ENCODE data around the gene MLLT6. TPM values are rescaled to one million over a fixed set of nuclear protein-coding genes. Genes with fewer than 3 reads are reported as not detected.

MLLT6 gene
- total and polyA plus RNA-seq, 2 of the 13 experiments (the other 11 are each of a cell fraction or from before 2014, with no cell fraction given) = 50.7 to 69.5 TPM

DNA sequence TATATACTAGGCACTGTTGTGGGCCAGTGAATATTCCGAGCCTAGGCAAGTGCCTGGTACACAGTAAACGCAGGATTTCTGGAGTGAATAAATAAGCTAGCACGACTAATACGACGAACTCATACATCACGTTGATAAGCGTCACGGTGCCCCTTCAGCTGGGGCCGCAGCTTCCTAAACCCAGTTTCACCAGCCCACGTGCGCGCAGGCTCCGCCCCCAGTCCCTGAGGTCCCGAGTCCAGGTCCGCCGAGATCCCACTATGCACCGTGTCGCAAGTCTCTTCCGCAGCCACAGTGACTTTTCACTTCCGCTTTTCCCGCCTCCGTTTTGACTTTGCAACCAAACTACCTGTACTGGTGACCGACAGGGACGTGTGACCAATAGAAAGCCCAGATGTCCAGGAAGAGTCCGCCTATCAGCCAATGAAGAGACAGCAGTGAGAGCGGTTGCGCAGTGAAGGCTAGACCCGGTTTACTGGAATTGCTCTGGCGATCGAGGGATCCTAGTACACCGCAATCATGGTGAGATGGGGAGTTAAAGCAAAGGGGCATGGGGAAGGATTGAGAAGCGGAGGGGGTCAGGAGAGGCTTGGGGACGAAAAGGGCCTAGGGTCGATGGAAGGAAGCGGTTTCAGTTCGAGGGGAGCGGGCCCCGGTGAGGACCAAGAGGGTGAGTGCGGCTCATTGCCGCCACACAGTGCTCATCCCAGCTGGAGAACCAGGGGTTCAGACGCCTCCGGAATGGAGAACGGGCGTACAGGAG, 47.4 kb downstream of the MLLT6 start, which contains the start of gene PSMB3 (continued):
- TF ChIP-seq, protein P1, sequence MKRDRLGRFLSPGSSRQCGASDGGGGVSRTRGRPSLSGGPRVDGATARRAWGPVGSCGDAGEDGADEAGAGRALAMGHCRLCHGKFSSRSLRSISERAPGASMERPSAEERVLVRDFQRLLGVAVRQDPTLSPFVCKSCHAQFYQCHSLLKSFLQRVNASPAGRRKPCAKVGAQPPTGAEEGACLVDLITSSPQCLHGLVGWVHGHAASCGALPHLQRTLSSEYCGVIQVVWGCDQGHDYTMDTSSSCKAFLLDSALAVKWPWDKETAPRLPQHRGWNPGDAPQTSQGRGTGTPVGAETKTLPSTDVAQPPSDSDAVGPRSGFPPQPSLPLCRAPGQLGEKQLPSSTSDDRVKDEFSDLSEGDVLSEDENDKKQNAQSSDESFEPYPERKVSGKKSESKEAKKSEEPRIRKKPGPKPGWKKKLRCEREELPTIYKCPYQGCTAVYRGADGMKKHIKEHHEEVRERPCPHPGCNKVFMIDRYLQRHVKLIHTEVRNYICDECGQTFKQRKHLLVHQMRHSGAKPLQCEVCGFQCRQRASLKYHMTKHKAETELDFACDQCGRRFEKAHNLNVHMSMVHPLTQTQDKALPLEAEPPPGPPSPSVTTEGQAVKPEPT (CRISPR knock-in tag; IDR thresholded peaks at IDR 0.05; ENCODE audit: low read depth) = peak; percentile 85; the same call in 1 of the 2 replicates
- TF ChIP-seq NRL (CRISPR knock-in tag; IDR thresholded peaks at IDR 0.05; ENCODE audit: borderline replicate concordance) (no peak), HOXA5 (CRISPR knock-in tag; IDR thresholded peaks at IDR 0.05) (no peak; the same call in 1 of the 2 replicates), RBFOX2 (IDR thresholded peaks at IDR 0.05; ENCODE audit: low read depth, low read length) (peak; percentile 53; the same call in 1 of the 2 replicates), KMT2B (CRISPR knock-in tag; IDR thresholded peaks at IDR 0.05) (peak; percentile 95), ZNF546 (CRISPR knock-in tag; conservative IDR thresholded peaks at IDR 0.05) (no peak; the same call in 1 of the 2 replicates), DR1 (CRISPR knock-in tag; IDR thresholded peaks at IDR 0.05) (peak; percentile 85), SATB2 (CRISPR knock-in tag; IDR thresholded peaks at IDR 0.05) (no peak), ZNF780A (CRISPR knock-in tag; IDR thresholded peaks at IDR 0.05) (no peak)
- TF ChIP-seq, protein P2, sequence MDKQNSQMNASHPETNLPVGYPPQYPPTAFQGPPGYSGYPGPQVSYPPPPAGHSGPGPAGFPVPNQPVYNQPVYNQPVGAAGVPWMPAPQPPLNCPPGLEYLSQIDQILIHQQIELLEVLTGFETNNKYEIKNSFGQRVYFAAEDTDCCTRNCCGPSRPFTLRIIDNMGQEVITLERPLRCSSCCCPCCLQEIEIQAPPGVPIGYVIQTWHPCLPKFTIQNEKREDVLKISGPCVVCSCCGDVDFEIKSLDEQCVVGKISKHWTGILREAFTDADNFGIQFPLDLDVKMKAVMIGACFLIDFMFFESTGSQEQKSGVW (CRISPR knock-in tag; IDR thresholded peaks at IDR 0.05; ENCODE audit: borderline replicate concordance) = no peak
- TF ChIP-seq, protein P3, sequence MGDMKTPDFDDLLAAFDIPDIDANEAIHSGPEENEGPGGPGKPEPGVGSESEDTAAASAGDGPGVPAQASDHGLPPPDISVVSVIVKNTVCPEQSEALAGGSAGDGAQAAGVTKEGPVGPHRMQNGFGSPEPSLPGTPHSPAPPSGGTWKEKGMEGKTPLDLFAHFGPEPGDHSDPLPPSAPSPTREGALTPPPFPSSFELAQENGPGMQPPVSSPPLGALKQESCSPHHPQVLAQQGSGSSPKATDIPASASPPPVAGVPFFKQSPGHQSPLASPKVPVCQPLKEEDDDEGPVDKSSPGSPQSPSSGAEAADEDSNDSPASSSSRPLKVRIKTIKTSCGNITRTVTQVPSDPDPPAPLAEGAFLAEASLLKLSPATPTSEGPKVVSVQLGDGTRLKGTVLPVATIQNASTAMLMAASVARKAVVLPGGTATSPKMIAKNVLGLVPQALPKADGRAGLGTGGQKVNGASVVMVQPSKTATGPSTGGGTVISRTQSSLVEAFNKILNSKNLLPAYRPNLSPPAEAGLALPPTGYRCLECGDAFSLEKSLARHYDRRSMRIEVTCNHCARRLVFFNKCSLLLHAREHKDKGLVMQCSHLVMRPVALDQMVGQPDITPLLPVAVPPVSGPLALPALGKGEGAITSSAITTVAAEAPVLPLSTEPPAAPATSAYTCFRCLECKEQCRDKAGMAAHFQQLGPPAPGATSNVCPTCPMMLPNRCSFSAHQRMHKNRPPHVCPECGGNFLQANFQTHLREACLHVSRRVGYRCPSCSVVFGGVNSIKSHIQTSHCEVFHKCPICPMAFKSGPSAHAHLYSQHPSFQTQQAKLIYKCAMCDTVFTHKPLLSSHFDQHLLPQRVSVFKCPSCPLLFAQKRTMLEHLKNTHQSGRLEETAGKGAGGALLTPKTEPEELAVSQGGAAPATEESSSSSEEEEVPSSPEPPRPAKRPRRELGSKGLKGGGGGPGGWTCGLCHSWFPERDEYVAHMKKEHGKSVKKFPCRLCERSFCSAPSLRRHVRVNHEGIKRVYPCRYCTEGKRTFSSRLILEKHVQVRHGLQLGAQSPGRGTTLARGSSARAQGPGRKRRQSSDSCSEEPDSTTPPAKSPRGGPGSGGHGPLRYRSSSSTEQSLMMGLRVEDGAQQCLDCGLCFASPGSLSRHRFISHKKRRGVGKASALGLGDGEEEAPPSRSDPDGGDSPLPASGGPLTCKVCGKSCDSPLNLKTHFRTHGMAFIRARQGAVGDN (CRISPR knock-in tag; IDR thresholded peaks at IDR 0.05) = peak; percentile 91
- TF ChIP-seq, protein P4, sequence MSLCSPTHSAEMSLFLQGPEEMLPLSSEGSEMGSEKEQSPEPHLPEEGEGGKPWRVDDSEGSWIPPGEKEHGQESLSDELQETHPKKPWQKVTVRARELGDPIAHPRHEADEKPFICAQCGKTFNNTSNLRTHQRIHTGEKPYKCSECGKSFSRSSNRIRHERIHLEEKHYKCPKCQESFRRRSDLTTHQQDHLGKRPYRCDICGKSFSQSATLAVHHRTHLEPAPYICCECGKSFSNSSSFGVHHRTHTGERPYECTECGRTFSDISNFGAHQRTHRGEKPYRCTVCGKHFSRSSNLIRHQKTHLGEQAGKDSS (CRISPR knock-in tag; IDR thresholded peaks at IDR 0.05; ENCODE audit: borderline replicate concordance, low read depth) = peak; percentile 98; the same call in 1 of the 2 replicates
- TF ChIP-seq, protein P5, sequence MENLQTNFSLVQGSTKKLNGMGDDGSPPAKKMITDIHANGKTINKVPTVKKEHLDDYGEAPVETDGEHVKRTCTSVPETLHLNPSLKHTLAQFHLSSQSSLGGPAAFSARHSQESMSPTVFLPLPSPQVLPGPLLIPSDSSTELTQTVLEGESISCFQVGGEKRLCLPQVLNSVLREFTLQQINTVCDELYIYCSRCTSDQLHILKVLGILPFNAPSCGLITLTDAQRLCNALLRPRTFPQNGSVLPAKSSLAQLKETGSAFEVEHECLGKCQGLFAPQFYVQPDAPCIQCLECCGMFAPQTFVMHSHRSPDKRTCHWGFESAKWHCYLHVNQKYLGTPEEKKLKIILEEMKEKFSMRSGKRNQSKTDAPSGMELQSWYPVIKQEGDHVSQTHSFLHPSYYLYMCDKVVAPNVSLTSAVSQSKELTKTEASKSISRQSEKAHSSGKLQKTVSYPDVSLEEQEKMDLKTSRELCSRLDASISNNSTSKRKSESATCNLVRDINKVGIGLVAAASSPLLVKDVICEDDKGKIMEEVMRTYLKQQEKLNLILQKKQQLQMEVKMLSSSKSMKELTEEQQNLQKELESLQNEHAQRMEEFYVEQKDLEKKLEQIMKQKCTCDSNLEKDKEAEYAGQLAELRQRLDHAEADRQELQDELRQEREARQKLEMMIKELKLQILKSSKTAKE (CRISPR knock-in tag; IDR thresholded peaks at IDR 0.05; ENCODE audit: borderline replicate concordance) = no peak
- TF ChIP-seq, protein P6, sequence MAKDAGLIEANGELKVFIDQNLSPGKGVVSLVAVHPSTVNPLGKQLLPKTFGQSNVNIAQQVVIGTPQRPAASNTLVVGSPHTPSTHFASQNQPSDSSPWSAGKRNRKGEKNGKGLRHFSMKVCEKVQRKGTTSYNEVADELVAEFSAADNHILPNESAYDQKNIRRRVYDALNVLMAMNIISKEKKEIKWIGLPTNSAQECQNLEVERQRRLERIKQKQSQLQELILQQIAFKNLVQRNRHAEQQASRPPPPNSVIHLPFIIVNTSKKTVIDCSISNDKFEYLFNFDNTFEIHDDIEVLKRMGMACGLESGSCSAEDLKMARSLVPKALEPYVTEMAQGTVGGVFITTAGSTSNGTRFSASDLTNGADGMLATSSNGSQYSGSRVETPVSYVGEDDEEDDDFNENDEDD (CRISPR knock-in tag; IDR thresholded peaks at IDR 0.05; ENCODE audit: borderline replicate concordance) = peak; percentile 98
- TF ChIP-seq, protein P7, sequence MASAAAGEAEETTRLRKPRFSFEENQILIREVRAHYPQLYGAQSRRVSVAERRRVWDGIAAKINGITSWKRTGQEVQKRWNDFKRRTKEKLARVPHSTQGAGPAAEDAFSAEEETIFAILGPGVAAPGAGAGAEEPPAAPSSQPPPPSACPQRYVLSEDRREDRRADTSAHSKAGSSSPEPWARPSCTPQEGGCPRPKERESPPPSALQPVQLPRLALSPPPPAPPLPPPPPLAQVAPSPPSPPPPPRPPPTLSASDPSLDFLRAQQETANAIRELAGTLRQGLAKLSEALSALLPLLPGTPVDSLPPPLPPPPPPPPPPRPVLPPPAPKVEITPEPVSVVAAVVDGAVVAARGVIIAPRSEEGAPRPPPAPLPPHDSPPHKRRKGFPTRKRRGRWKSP (CRISPR knock-in tag; IDR thresholded peaks at IDR 0.05) = 0 out of 2 replicates have a peak, but pooled peaks have one; percentile 73

Data from HepG2 (cell line).